Measurements from ENCODE around the gene SPOP.

DNA sequence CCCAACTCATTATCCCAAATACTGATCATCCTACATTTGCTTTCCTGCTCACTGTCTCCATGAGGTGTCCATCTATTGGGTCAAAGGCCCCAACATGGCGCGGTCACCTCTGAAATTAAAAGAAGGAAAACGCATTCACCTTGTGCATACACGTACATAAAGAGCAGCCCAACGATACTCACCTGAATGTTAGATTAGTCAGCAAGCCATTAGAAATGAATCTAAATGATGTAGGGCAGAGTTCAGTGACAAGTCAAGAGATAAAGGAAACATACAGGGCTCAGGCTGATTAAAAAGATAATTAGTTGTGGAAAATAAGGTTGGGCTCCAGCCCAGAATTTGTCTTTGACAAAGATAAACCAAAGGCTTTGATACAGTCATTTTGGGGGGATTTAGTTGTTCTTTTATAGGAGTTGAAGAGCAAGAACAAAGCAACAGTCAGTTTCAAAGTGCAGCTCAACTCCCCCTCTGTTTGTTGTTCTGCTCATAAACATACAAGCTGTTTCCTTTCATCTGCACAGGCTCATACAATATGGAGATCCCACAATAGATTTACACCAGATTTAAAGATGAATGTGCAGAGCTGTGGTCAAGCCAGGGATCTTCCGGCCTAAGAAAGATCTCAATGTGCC, 81.2 kb downstream of the SPOP start:
- TF ChIP-seq, protein P1, sequence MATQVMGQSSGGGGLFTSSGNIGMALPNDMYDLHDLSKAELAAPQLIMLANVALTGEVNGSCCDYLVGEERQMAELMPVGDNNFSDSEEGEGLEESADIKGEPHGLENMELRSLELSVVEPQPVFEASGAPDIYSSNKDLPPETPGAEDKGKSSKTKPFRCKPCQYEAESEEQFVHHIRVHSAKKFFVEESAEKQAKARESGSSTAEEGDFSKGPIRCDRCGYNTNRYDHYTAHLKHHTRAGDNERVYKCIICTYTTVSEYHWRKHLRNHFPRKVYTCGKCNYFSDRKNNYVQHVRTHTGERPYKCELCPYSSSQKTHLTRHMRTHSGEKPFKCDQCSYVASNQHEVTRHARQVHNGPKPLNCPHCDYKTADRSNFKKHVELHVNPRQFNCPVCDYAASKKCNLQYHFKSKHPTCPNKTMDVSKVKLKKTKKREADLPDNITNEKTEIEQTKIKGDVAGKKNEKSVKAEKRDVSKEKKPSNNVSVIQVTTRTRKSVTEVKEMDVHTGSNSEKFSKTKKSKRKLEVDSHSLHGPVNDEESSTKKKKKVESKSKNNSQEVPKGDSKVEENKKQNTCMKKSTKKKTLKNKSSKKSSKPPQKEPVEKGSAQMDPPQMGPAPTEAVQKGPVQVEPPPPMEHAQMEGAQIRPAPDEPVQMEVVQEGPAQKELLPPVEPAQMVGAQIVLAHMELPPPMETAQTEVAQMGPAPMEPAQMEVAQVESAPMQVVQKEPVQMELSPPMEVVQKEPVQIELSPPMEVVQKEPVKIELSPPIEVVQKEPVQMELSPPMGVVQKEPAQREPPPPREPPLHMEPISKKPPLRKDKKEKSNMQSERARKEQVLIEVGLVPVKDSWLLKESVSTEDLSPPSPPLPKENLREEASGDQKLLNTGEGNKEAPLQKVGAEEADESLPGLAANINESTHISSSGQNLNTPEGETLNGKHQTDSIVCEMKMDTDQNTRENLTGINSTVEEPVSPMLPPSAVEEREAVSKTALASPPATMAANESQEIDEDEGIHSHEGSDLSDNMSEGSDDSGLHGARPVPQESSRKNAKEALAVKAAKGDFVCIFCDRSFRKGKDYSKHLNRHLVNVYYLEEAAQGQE (IDR thresholded peaks at IDR 0.05; ENCODE audit: insufficient read depth in 1 of 2, low read depth in 2 of 2, low read length in 2 of 2), result no peak
- TF ChIP-seq FOXP2 (optimal IDR thresholded peaks at IDR 0.05; ENCODE audit: borderline replicate concordance, extremely low read depth, extremely low read length, insufficient read depth) (no peak), TAF1 (IDR thresholded peaks at IDR 0.05; ENCODE audit: borderline replicate concordance, insufficient read depth, low read length) (no peak), POLR2AphosphoS5 (IDR thresholded peaks at IDR 0.05; ENCODE audit: low read depth, low read length) (no peak), SIN3A (IDR thresholded peaks at IDR 0.05; ENCODE audit: borderline replicate concordance, insufficient read depth, low read length) (no peak)
